ENCODE results near the gene MRPS14.

DNA sequence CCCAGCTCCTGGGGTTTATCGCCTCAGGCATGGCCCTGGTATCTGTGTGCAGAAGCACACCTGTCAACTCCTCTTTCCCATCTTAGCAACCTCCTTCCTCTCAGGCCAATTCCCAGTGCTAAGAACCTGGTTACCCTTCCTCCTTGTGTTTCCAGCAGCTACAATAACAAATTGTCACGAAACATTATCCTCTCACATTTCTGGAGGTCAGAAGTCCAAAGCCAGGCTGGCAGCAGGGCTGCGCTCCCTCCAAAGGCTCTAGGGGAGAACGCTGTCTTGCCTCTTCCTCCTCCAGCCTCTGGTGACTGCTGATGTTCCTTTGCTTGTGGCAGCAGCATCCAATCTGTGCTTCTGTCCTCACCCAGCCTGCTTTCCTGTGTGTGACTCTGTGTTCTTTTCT, 10.7 kb upstream of the MRPS14 start:
- TF ChIP-seq, protein P1, sequence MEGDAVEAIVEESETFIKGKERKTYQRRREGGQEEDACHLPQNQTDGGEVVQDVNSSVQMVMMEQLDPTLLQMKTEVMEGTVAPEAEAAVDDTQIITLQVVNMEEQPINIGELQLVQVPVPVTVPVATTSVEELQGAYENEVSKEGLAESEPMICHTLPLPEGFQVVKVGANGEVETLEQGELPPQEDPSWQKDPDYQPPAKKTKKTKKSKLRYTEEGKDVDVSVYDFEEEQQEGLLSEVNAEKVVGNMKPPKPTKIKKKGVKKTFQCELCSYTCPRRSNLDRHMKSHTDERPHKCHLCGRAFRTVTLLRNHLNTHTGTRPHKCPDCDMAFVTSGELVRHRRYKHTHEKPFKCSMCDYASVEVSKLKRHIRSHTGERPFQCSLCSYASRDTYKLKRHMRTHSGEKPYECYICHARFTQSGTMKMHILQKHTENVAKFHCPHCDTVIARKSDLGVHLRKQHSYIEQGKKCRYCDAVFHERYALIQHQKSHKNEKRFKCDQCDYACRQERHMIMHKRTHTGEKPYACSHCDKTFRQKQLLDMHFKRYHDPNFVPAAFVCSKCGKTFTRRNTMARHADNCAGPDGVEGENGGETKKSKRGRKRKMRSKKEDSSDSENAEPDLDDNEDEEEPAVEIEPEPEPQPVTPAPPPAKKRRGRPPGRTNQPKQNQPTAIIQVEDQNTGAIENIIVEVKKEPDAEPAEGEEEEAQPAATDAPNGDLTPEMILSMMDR (IDR thresholded peaks at IDR 0.05), result no peak
- no peak for TF ChIP-seq EZH2 (IDR thresholded peaks at IDR 0.05; ENCODE audit: borderline replicate concordance, insufficient read depth, low read depth, low read length, poor library complexity, severe bottlenecking)

All from B cell (primary cell).